ENCODE measurements around the gene CRACDL.
A peak's percentile ranks its signal among the peaks of the same experiment; 100 is the strongest.

The CRACDL gene

DNA sequence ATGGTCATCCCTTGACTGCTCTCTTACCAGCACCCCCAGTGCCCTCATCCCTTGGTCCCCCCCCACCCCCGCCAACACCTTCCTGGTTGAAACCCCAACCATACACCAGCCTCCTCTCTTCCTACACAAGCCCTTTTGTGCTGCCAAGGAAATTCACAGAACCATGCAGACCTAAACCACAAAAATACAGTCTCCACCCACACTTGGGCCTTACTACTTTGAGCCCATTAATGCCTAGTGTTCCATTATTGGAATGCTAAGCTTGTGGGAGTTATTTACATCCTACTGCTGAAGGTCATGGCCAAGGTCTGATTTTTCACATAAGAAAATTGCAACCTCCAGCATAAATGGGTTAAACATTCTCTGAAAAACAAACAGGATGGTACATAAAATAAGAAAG is 4.1 kb upstream of the CRACDL start:
- Histone ChIP-seq H3K4me1 (ENCODE audit: control insufficient read depth, insufficient read depth, low read length) (peaks cover 4% of the 10 kb centered on the region), H3K4me3 (ENCODE audit: insufficient read depth, low read depth, low read length) (no peak overlapping the region), H3K36me3 (ENCODE audit: control insufficient read depth, insufficient read depth, low read length) (no peaks in the 10 kb centered on the region), H3K27ac (ENCODE audit: insufficient read depth, low read depth, low read length, poor library complexity, severe bottlenecking) (no peak overlapping the region), H3K27me3 (ENCODE audit: control insufficient read depth, insufficient read depth, low read length, poor library complexity, severe bottlenecking) (peaks cover 52% of the 10 kb centered on the region), H3K9me3 (ENCODE audit: control insufficient read depth, low read length) (no peaks in the 10 kb centered on the region)
- 67 to 88% methylated on average over 1 of the region's 1 CpG for WGBS, 2 experiments

DNA sequence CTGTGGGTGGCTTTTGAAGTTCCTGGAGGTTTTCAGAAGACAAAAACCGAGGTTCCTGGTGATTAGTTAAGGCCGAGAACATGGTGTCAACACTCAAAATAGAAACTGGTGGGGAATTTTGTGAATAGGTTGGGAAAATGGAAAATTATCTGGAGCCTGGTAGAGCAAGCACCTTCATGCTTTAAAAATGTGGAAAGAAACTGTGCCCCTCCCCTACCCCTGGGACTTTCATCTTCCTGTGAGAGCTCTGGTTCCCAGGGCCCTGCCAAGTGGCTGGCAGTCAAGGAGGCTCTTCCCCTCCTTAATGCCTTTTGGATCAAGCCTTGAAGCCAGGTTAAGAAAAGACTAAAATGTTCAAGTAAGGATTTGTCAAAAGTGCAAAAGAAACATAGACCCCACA is 1.9 kb upstream of the CRACDL start:
- no peak overlapping the region for H3K4me3 ChIP-seq (ENCODE audit: insufficient read depth, low read depth, low read length)
- H3K27me3 ChIP-seq (ENCODE audit: control insufficient read depth, insufficient read depth, low read length, poor library complexity, severe bottlenecking): peaks cover 64% of the 10 kb centered on the region
- no peaks in the 10 kb centered on the region for H3K36me3 ChIP-seq (ENCODE audit: control insufficient read depth, insufficient read depth, low read length)
- 79 to 83% methylated on average over 2 of the region's 2 CpGs for WGBS, 2 experiments
- peaks cover 4% of the 10 kb centered on the region for H3K4me1 ChIP-seq (ENCODE audit: control insufficient read depth, insufficient read depth, low read length)
- H3K27ac ChIP-seq (ENCODE audit: insufficient read depth, low read depth, low read length, poor library complexity, severe bottlenecking): no peak overlapping the region
- H3K9me3 ChIP-seq (ENCODE audit: control insufficient read depth, low read length): no peaks in the 10 kb centered on the region

DNA sequence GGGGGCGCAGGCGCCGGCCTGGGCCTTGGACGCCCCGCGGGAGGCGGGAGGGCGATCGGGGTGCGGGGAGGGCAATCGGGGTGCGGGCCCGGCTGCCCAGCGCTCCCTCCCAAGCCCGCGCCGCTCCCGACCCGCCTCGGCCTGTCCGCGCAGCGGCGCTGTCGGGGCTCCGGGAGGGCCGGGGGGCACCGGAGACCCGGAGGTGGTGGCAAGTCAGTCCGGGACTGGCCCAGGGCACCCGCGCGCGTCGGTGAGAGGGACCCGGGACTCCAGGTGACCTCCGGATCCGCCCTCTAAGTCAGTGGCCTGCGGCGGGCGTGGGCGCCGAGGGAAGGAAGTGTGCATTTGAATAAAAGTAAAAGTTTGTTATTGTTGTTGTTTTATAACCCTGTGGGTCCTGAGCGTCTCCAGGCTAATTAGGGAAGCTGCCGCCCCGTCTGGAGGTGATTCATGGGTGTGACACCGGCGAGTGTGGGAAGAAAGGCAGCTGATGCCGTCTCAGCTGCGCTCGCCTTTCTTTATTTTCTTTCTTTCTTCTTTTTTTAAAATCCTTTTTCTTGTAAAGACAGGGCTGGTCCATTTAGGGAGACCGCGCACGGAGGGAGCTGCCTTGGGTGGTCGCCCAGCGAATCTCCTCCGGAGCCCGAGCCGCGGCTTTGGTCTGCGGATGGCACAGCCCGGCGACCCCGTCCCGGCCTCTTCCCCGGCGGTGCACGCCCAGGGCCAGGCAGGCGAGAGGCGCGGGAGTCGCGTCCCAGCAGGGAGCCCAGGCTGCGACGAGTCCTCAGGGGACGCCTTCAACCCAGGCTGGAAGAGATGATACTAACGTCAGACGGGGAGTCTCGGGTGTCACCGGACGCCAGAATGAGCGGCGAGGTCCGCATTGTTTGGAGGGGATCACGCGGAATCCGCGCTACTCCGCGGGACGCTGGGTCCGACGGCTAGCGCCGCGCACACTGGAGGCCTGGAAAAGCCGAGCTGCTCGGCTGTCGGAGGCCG is 627 bp upstream of the CRACDL start:
- no peak overlapping the region for H3K27ac ChIP-seq (ENCODE audit: insufficient read depth, low read depth, low read length, poor library complexity, severe bottlenecking)
- H3K4me1 ChIP-seq (ENCODE audit: control insufficient read depth, insufficient read depth, low read length): peaks cover 4% of the 10 kb centered on the region
- peak overlapping the region; percentile 32 for H3K4me3 ChIP-seq (ENCODE audit: insufficient read depth, low read depth, low read length)
- H3K27me3 ChIP-seq (ENCODE audit: control insufficient read depth, insufficient read depth, low read length, poor library complexity, severe bottlenecking): peaks cover 69% of the 10 kb centered on the region
- WGBS, 2 experiments: 2% methylated on average over 100 of the region's 100 CpGs
- no peaks in the 10 kb centered on the region for H3K9me3 ChIP-seq (ENCODE audit: control insufficient read depth, low read length)
- H3K36me3 ChIP-seq (ENCODE audit: control insufficient read depth, insufficient read depth, low read length): no peaks in the 10 kb centered on the region

DNA sequence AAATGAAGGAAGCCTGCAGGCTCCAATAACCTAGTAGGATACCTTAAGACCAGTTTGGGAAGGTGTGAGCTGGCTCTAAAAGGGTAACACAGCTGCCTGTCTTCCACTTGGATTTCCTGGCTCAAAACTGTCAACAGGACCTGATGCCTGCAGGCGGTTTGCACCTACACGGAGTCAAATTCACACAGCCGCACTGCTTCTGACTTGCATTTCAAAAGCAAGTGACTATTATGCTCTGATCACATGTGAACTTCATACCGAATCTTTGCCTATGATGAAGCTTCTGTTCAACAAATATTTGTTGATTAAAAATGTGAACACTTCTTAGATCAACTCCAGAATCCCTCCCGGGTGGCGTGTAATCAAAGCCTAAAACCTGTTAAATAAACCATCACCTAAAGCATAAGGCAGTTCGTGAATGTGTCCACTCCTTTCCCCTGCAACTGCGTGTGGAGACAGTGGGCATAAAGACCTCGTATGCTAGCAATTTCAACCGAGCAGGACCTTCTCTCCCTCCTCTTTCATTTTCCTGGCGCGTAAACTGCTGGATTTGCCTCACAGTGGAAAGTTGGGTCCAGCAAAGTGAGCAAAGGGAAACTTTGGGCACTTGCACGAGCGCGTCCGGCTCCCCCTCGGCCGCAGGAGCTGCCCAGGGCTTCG is 784 bp downstream of the CRACDL start:
- Histone ChIP-seq H3K27ac (ENCODE audit: insufficient read depth, low read depth, low read length, poor library complexity, severe bottlenecking) (no peak overlapping the region), H3K4me1 (ENCODE audit: control insufficient read depth, insufficient read depth, low read length) (peaks cover 4% of the 10 kb centered on the region), H3K4me3 (ENCODE audit: insufficient read depth, low read depth, low read length) (peak overlapping the region; percentile 32), H3K27me3 (ENCODE audit: control insufficient read depth, insufficient read depth, low read length, poor library complexity, severe bottlenecking) (peaks cover 69% of the 10 kb centered on the region), H3K9me3 (ENCODE audit: control insufficient read depth, low read length) (no peaks in the 10 kb centered on the region), H3K36me3 (ENCODE audit: control insufficient read depth, insufficient read depth, low read length) (no peaks in the 10 kb centered on the region)
- WGBS, 2 experiments: 25% methylated on average over 19 of the region's 19 CpGs

DNA sequence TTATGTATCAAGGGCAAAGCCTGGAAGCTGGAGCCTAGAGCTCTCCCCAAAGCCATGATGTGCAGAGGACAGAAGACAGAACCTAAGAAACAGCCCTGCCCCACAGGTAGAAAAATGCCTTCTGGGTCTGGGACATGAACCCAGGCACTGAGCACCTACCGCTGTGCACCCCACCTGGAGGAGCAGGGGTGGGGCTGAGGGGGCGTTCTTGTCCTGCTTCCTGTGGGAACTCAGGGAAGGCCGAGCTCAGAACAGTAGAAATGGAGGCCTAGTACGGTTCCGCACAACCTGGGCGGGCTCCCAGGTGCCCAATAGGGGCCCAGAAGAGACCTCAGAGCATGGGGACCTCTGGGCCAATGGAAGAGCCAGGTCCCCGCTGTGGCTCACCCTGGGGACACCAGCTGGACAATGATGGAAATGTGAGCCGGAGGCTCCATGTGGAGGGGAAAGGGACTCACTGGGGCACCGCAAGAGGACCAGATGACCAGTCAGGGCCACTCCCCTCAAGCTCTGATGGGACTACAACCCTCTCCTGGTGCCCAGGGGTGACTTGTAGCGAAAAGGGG is 3.2 kb downstream of the CRACDL start:
- Histone ChIP-seq H3K27ac (ENCODE audit: insufficient read depth, low read depth, low read length, poor library complexity, severe bottlenecking) (no peak overlapping the region), H3K4me3 (ENCODE audit: insufficient read depth, low read depth, low read length) (no peak overlapping the region), H3K36me3 (ENCODE audit: control insufficient read depth, insufficient read depth, low read length) (no peaks in the 10 kb centered on the region), H3K9me3 (ENCODE audit: control insufficient read depth, low read length) (no peaks in the 10 kb centered on the region), H3K27me3 (ENCODE audit: control insufficient read depth, insufficient read depth, low read length, poor library complexity, severe bottlenecking) (peaks cover 45% of the 10 kb centered on the region), H3K4me1 (ENCODE audit: control insufficient read depth, insufficient read depth, low read length) (peaks cover 4% of the 10 kb centered on the region)
- 91% methylated on average over 10 of the region's 10 CpGs for WGBS, 2 experiments

DNA sequence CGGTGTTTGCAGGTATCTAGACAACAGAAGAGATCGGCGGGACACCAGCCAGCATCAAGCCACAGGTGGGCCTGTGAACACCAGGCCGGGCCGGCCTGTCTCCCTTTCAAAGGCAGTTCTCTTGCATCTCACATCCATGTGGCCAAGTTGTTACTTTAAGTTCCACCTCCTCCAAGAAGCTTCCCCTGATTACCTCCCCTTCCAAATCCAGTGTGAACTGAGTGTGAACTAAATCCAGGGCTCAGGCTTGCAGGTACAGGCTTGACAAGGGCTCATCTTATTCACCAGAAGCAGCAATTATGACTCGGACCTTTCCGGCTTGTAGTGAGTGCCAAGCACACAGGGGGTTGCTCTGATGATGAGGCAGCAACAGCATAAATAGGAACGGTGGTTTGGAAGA is 3.9 kb downstream of the CRACDL start:
- Histone ChIP-seq H3K27me3 (ENCODE audit: control insufficient read depth, insufficient read depth, low read length, poor library complexity, severe bottlenecking) (peaks cover 38% of the 10 kb centered on the region), H3K36me3 (ENCODE audit: control insufficient read depth, insufficient read depth, low read length) (no peaks in the 10 kb centered on the region), H3K9me3 (ENCODE audit: control insufficient read depth, low read length) (no peaks in the 10 kb centered on the region), H3K4me1 (ENCODE audit: control insufficient read depth, insufficient read depth, low read length) (peaks cover 4% of the 10 kb centered on the region), H3K27ac (ENCODE audit: insufficient read depth, low read depth, low read length, poor library complexity, severe bottlenecking) (no peak overlapping the region), H3K4me3 (ENCODE audit: insufficient read depth, low read depth, low read length) (no peak overlapping the region)
- WGBS, 2 experiments: 89 to 91% methylated on average over 8 of the region's 8 CpGs

DNA sequence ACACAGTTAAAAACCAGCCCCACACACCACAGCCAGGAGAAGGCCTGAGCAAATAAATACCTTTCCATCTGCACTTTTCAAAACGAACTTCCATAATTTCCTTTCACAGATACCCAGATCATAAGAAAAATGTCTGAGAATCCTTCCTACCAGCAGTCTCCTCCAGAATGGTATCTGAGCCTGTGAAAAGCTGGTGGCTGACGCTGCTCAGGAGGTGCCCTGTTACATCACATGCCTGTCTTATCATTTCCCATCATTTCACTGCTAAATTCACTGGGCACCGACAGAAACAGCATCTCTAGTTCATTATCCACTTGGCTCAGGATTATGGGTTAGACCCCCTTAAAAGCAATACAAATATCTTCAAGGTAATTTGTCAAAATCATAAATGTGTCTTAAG is 4.4 kb downstream of the CRACDL start:
- H3K9me3 ChIP-seq (ENCODE audit: control insufficient read depth, low read length): no peaks in the 10 kb centered on the region
- peaks cover 32% of the 10 kb centered on the region for H3K27me3 ChIP-seq (ENCODE audit: control insufficient read depth, insufficient read depth, low read length, poor library complexity, severe bottlenecking)
- no peak overlapping the region for H3K27ac ChIP-seq (ENCODE audit: insufficient read depth, low read depth, low read length, poor library complexity, severe bottlenecking)
- no peak overlapping the region for H3K4me3 ChIP-seq (ENCODE audit: insufficient read depth, low read depth, low read length)
- H3K4me1 ChIP-seq (ENCODE audit: control insufficient read depth, insufficient read depth, low read length): peaks cover under 1% of the 10 kb centered on the region
- no peaks in the 10 kb centered on the region for H3K36me3 ChIP-seq (ENCODE audit: control insufficient read depth, insufficient read depth, low read length)
- 84 to 87% methylated on average over 3 of the region's 3 CpGs for WGBS, 2 experiments

DNA sequence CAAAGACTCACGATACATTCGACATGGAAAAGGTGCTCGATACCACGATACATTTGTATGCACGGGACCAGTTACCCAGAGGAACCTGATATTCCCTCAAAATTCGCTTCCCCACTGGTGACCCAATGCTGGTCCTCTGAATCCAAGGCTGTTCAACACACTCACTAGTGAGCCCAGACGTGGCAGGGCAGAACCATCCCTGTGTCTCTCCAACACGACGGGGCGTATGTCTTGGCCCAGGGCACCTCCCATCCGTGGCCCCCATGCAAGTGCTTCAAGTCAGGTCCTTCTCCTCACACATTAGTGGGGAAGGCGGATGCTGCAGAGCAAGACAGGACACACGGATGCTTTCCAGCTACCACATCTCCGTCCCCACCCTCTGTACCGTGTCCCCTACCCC is 6.1 kb downstream of the CRACDL start:
- Histone ChIP-seq H3K36me3 (ENCODE audit: control insufficient read depth, insufficient read depth, low read length) (no peaks in the 10 kb centered on the region), H3K4me1 (ENCODE audit: control insufficient read depth, insufficient read depth, low read length) (no peaks in the 10 kb centered on the region), H3K4me3 (ENCODE audit: insufficient read depth, low read depth, low read length) (no peak overlapping the region), H3K27me3 (ENCODE audit: control insufficient read depth, insufficient read depth, low read length, poor library complexity, severe bottlenecking) (peaks cover 15% of the 10 kb centered on the region), H3K27ac (ENCODE audit: insufficient read depth, low read depth, low read length, poor library complexity, severe bottlenecking) (no peak overlapping the region), H3K9me3 (ENCODE audit: control insufficient read depth, low read length) (no peaks in the 10 kb centered on the region)
- 93 to 96% methylated on average over 13 to 14 of the region's 15 CpGs for WGBS, 2 experiments

DNA sequence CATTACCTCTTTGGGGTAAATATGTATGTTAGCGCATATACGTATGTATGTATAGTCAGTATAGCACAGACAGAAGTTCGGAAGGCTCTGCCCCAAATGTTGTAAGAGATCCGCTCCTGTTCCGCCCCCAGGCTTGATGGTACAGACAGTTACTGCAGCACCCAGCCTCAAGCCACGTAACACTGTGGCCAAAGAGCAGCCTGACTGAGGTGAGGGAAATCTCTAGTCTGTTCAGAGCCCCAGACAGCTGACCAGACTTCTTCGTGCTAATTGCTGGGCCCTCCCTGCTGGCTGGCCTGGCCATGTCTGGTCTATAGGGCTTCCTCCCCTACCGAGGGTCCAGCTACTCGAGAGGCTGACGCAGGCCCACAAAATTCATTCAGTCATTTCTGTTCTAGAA is 7.8 kb downstream of the CRACDL start:
- no peaks in the 10 kb centered on the region for H3K4me1 ChIP-seq (ENCODE audit: control insufficient read depth, insufficient read depth, low read length)
- no peak overlapping the region for H3K4me3 ChIP-seq (ENCODE audit: insufficient read depth, low read depth, low read length)
- WGBS, 2 experiments: 90 to 93% methylated on average over 10 of the region's 10 CpGs
- no peaks in the 10 kb centered on the region for H3K36me3 ChIP-seq (ENCODE audit: control insufficient read depth, insufficient read depth, low read length)
- peaks cover 5% of the 10 kb centered on the region for H3K27me3 ChIP-seq (ENCODE audit: control insufficient read depth, insufficient read depth, low read length, poor library complexity, severe bottlenecking)
- no peak overlapping the region for H3K27ac ChIP-seq (ENCODE audit: insufficient read depth, low read depth, low read length, poor library complexity, severe bottlenecking)
- no peaks in the 10 kb centered on the region for H3K9me3 ChIP-seq (ENCODE audit: control insufficient read depth, low read length)

DNA sequence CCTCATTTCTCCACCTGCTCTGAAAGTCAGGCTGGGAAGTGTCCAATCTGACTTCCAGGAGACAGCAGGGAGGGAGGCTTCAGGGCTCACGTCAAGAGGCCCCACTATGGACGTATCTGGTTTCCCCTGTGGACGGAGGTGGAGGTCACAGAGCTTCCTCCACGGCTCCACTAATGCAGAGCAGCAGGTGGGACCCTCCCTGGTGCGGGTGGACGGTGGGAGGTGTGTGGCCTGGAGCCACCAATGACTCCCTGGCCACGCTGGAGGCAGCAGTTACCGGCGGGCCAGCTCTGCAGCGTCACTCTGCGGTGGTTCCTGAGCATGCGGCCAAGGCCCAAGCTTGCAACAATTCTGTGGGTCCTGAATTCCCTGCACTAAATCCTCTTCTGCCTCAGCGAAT is 9.0 kb downstream of the CRACDL start:
- 91 to 92% methylated on average over 13 of the region's 13 CpGs for WGBS, 2 experiments
- H3K27ac ChIP-seq (ENCODE audit: insufficient read depth, low read depth, low read length, poor library complexity, severe bottlenecking): no peak overlapping the region

More for the DNA sequence above, 9.0 kb downstream of the CRACDL start:
- Histone ChIP-seq H3K4me1 (ENCODE audit: control insufficient read depth, insufficient read depth, low read length) (no peaks in the 10 kb centered on the region), H3K4me3 (ENCODE audit: insufficient read depth, low read depth, low read length) (no peak overlapping the region), H3K9me3 (ENCODE audit: control insufficient read depth, low read length) (no peaks in the 10 kb centered on the region), H3K27me3 (ENCODE audit: control insufficient read depth, insufficient read depth, low read length, poor library complexity, severe bottlenecking) (no peaks in the 10 kb centered on the region), H3K36me3 (ENCODE audit: control insufficient read depth, insufficient read depth, low read length) (no peaks in the 10 kb centered on the region)
